BLaER1 treated with 17β-estradiol and CSF1 and Interleukin-3, amounts not matched to agents 10 nM and 100 nM (cell line): Measurements from ENCODE around the gene ZSWIM3.
A peak's percentile ranks its signal among the peaks of the same experiment; 100 is the strongest.
"Not testable (repeated sequence)": the region's sequence is repeated elsewhere in the genome, so short reads cannot be mapped to it uniquely, and the experiment has no call there.

Experiments used
- H3K27ac ChIP-seq, 11 experiments: shearing (Covaris generic); formaldehyde crosslinking; 2 replicates each; pipeline ENCODE4 v1.8.1; 2022
- H3K27me3 ChIP-seq, 11 experiments: shearing (Covaris generic); formaldehyde crosslinking; 2 replicates each; pipeline ENCODE4 v1.8.1; 2022
- H3K36me3 ChIP-seq, 11 experiments: shearing (Covaris generic); formaldehyde crosslinking; 2 replicates each; pipeline ENCODE4 v1.8.1; 2022
- H3K4me1 ChIP-seq, 10 experiments: shearing (Covaris generic); formaldehyde crosslinking; 2 replicates each; pipeline ENCODE4 v1.8.1; 2022
- H3K4me2 ChIP-seq, 11 experiments: shearing (Covaris generic); formaldehyde crosslinking; 2 replicates each; pipeline ENCODE4 v1.8.1; 2022
- H3K4me3 ChIP-seq, 10 experiments: shearing (Covaris generic); formaldehyde crosslinking; 2 replicates each; pipeline ENCODE4 v1.8.1; 2022
- H3K9ac ChIP-seq, 11 experiments: shearing (Covaris generic); formaldehyde crosslinking; 2 replicates each; pipeline ENCODE4 v1.8.1; 2022
- H3K9me3 ChIP-seq, 11 experiments: shearing (Covaris generic); formaldehyde crosslinking; replicated peaks in 1 of 11; 2 replicates each; pipeline ENCODE4 v1.8.1; 2022
- H4K20me1 ChIP-seq, 11 experiments: shearing (Covaris generic); formaldehyde crosslinking; 2 replicates each; pipeline ENCODE4 v1.8.1; 2022
- Cebpa-rat ChIP-seq, 11 experiments: shearing (Covaris generic); IDR thresholded peaks; 2 replicates each; pipeline ENCODE4 v1.8.1; 2022

ZSWIM3 gene

GRCh38 chr20:45893831-45894230, 36.4 kb downstream of the ZSWIM3 start:
- H3K4me1 ChIP-seq: peaks cover 26 to 55% (median 39%) of the 10 kb centered on the region in 10 experiments
- no peaks in the 10 kb centered on the region for H3K9me3 ChIP-seq
- H3K36me3 ChIP-seq: peaks cover 59 to 70% (median 63%) of the 10 kb centered on the region in 11 experiments
- no peaks in the 10 kb centered on the region for H3K27me3 ChIP-seq
- peak overlapping the region in 4 of 11 experiments; percentile 33 to 93 (median 88); a peak in 3 of 22 replicates for H3K9ac ChIP-seq
- H4K20me1 ChIP-seq: peaks cover 0 to 78% (median 18%) of the 10 kb centered on the region in 11 experiments; a peak in 11 of 22 replicates
- H3K4me2 ChIP-seq: peak overlapping the region in 3 of 11 experiments; percentile 96 to 99 (median 97); a peak in 6 of 22 replicates
- H3K27ac ChIP-seq: 0 out of 22 replicates have a peak overlapping the region, but pooled peaks of 1 of the 11 experiments have one; percentile 94
- no peak overlapping the region for H3K4me3 ChIP-seq
- no peak for TF ChIP-seq Cebpa-rat (IDR thresholded peaks at IDR 0.05)

GRCh38 chr20:45894797-45895196, 37.4 kb downstream of the ZSWIM3 start:
- Histone ChIP-seq H3K4me3 (no peak overlapping the region), H3K9ac (no peak overlapping the region; a peak in 1 of 22 replicates), H3K4me2 (peak overlapping the region in 3 of 11 experiments; percentile 96 to 99 (median 97); a peak in 3 of 22 replicates), H3K9me3 (no peaks in the 10 kb centered on the region), H3K27me3 (no peaks in the 10 kb centered on the region), H4K20me1 (peaks cover 0 to 76% (median 16%) of the 10 kb centered on the region in 11 experiments; a peak in 11 of 22 replicates), H3K4me1 (peaks cover 22 to 45% (median 29%) of the 10 kb centered on the region in 10 experiments), H3K36me3 (peaks cover 65 to 75% (median 71%) of the 10 kb centered on the region in 11 experiments), H3K27ac (no peak overlapping the region)
- no peak for TF ChIP-seq Cebpa-rat (IDR thresholded peaks at IDR 0.05)

GRCh38 chr20:45896641-45897161, 39.3 kb downstream of the ZSWIM3 start:
- peaks cover 14 to 44% (median 24%) of the 10 kb centered on the region in 10 experiments for H3K4me1 ChIP-seq
- H3K9me3 ChIP-seq: no peaks in the 10 kb centered on the region
- H3K4me3 ChIP-seq: no peak overlapping the region
- peak overlapping the region in 2 of 11 experiments; percentile 13 to 19; a peak in 1 of 22 replicates for H3K9ac ChIP-seq
- peaks cover 0 to 93% (median 13%) of the 10 kb centered on the region in 11 experiments; a peak in 11 of 22 replicates for H4K20me1 ChIP-seq
- no peak overlapping the region for H3K4me2 ChIP-seq
- peaks cover 68 to 93% (median 83%) of the 10 kb centered on the region in 11 experiments for H3K36me3 ChIP-seq
- TF ChIP-seq Cebpa-rat (IDR thresholded peaks at IDR 0.05): no peak
- no peak overlapping the region for H3K27ac ChIP-seq
- no peaks in the 10 kb centered on the region for H3K27me3 ChIP-seq

GRCh38 chr20:45897289-45897688, 39.9 kb downstream of the ZSWIM3 start:
- Histone ChIP-seq H3K9ac (peak overlapping the region in 2 of 11 experiments; percentile 13 to 19; a peak in 1 of 22 replicates), H3K9me3 (no peaks in the 10 kb centered on the region), H3K4me1 (peaks cover 14 to 44% (median 24%) of the 10 kb centered on the region in 10 experiments), H3K4me2 (no peak overlapping the region), H3K27ac (no peak overlapping the region), H3K27me3 (no peaks in the 10 kb centered on the region), H3K4me3 (no peak overlapping the region), H3K36me3 (peaks cover 68 to 99% (median 83%) of the 10 kb centered on the region in 11 experiments), H4K20me1 (peaks cover 0 to 96% (median 8%) of the 10 kb centered on the region in 11 experiments; a peak in 11 of 22 replicates)
- no peak for TF ChIP-seq Cebpa-rat (IDR thresholded peaks at IDR 0.05)

GRCh38 chr20:45897692-45898091, 40.3 kb downstream of the ZSWIM3 start:
- Histone ChIP-seq H3K4me3 (no peak overlapping the region), H4K20me1 (peaks cover 0 to 96% (median 9%) of the 10 kb centered on the region in 11 experiments; a peak in 11 of 22 replicates), H3K9me3 (no peaks in the 10 kb centered on the region), H3K4me2 (no peak overlapping the region), H3K4me1 (peaks cover 15 to 44% (median 24%) of the 10 kb centered on the region in 10 experiments), H3K9ac (peak overlapping the region in 2 of 11 experiments; percentile 10 to 18; a peak in 2 of 22 replicates), H3K27ac (no peak overlapping the region), H3K36me3 (peaks cover 66 to 99% (median 79%) of the 10 kb centered on the region in 11 experiments), H3K27me3 (no peaks in the 10 kb centered on the region)
- TF ChIP-seq Cebpa-rat (IDR thresholded peaks at IDR 0.05): no peak

- H3K36me3 ChIP-seq: peaks cover 61 to 98% (median 73%) of the 10 kb centered on the region in 11 experiments
- no peak overlapping the region for H3K4me2 ChIP-seq
- H3K9me3 ChIP-seq: no peaks in the 10 kb centered on the region
- no peaks in the 10 kb centered on the region for H3K27me3 ChIP-seq
- peaks cover 0 to 96% (median 7%) of the 10 kb centered on the region in 11 experiments; a peak in 10 of 22 replicates for H4K20me1 ChIP-seq
- no peak overlapping the region for H3K4me3 ChIP-seq
- TF ChIP-seq Cebpa-rat (IDR thresholded peaks at IDR 0.05): no peak
- no peak overlapping the region for H3K27ac ChIP-seq
- H3K9ac ChIP-seq: 0 out of 22 replicates have a peak overlapping the region, but pooled peaks of 2 of the 11 experiments have one; percentile 10
- peaks cover 21 to 44% (median 24%) of the 10 kb centered on the region in 10 experiments for H3K4me1 ChIP-seq
Measured at GRCh38 chr20:45898285-45898684, 40.9 kb downstream of the ZSWIM3 start.

- H3K27ac ChIP-seq: no peak overlapping the region
- no peak overlapping the region for H3K4me3 ChIP-seq
- H3K4me1 ChIP-seq: peaks cover 19 to 41% (median 28%) of the 10 kb centered on the region in 10 experiments
- H3K27me3 ChIP-seq: no peaks in the 10 kb centered on the region
- no peak overlapping the region for H3K4me2 ChIP-seq
- peaks cover 53 to 98% (median 64%) of the 10 kb centered on the region in 11 experiments for H3K36me3 ChIP-seq
- H3K9me3 ChIP-seq: no peaks in the 10 kb centered on the region
- peaks cover 0 to 94% (median 0%) of the 10 kb centered on the region in 11 experiments; a peak in 9 of 22 replicates for H4K20me1 ChIP-seq
- TF ChIP-seq Cebpa-rat (IDR thresholded peaks at IDR 0.05): no peak
- H3K9ac ChIP-seq: 0 out of 22 replicates have a peak overlapping the region, but pooled peaks of 1 of the 11 experiments have one; percentile 10
Measured at GRCh38 chr20:45899046-45899835, 41.8 kb downstream of the ZSWIM3 start.

- not testable (repeated sequence) for H3K9ac ChIP-seq, H3K27ac ChIP-seq, H3K4me3 ChIP-seq, H3K27me3 ChIP-seq, H3K9me3 ChIP-seq
- peaks cover 32 to 98% (median 43%) of the 10 kb centered on the region in 11 experiments for H3K36me3 ChIP-seq
- H3K4me2 ChIP-seq: peak overlapping the region in 9 of 11 experiments; percentile 60 to 94 (median 86); a peak in 13 of 22 replicates
- H3K4me1 ChIP-seq: peaks cover 22 to 46% (median 38%) of the 10 kb centered on the region in 10 experiments
- H4K20me1 ChIP-seq: peaks cover 0 to 82% (median 0%) of the 10 kb centered on the region in 11 experiments; a peak in 9 of 22 replicates
Measured at GRCh38 chr20:45901332-45901731, 43.9 kb downstream of the ZSWIM3 start.
